Adipocyte (in vitro differentiated cells): ENCODE measurements around the gene POFUT2.

Experiments used
- DNase-seq: peaks from one replicate; pipeline ENCODE4 v3.0.0-alpha.2; 2015; ENCODE audit warnings: low read depth
- H3K27me3 ChIP-seq: replicated peaks from 2 replicates; pipeline ENCODE4 v1.7.0; 2013; ENCODE audit warnings: mild to moderate bottlenecking, low read length, moderate library complexity; ENCODE audit not compliant: control insufficient read depth, insufficient read depth
- H3K36me3 ChIP-seq: 2 replicates; pipeline ENCODE4 v1.7.0; 2013; ENCODE audit warnings: low read length, mild to moderate bottlenecking, moderate library complexity; ENCODE audit not compliant: control insufficient read depth, insufficient read depth, severe bottlenecking
- H3K4me1 ChIP-seq: 2 replicates; pipeline ENCODE4 v1.7.0; 2013; ENCODE audit warnings: mild to moderate bottlenecking, low read length, moderate library complexity; ENCODE audit not compliant: control insufficient read depth, insufficient read depth
- H3K4me3 ChIP-seq: 2 replicates; pipeline ENCODE4 v1.7.0; 2013; ENCODE audit warnings: mild to moderate bottlenecking, low read length, moderate library complexity
- H3K9ac ChIP-seq: 2 replicates; pipeline ENCODE4 v1.7.0; 2013; ENCODE audit warnings: mild to moderate bottlenecking, low read length, moderate library complexity
- H3K9me3 ChIP-seq: 2 replicates; pipeline ENCODE4 v1.7.0; 2013; ENCODE audit warnings: mild to moderate bottlenecking, low read length, moderate library complexity; ENCODE audit not compliant: control insufficient read depth

POFUT2 gene

GRCh38 chr21:45262041-45262581 lies 25.6 kb downstream of the POFUT2 start:
- Histone ChIP-seq H3K4me1 (no peaks in the 10 kb centered on the region), H3K4me3 (no peak overlapping the region), H3K9me3 (no peaks in the 10 kb centered on the region), H3K36me3 (peaks cover 38% of the 10 kb centered on the region), H3K9ac (no peak overlapping the region), H3K27me3 (peaks cover 22% of the 10 kb centered on the region)
- no peak for DNase-seq

- Histone ChIP-seq H3K4me1 (no peaks in the 10 kb centered on the region), H3K36me3 (peaks cover 27% of the 10 kb centered on the region), H3K9ac (no peak overlapping the region), H3K27me3 (peaks cover 33% of the 10 kb centered on the region), H3K9me3 (no peaks in the 10 kb centered on the region), H3K4me3 (no peak overlapping the region)
- no peak for DNase-seq
These were observed 26.6 kb downstream of the POFUT2 start for GRCh38 chr21:45261093-45261492.

- no peak overlapping the region for H3K4me3 ChIP-seq
- DNase-seq, result no peak
- H3K9ac ChIP-seq, result no peak overlapping the region
- peaks cover 19% of the 10 kb centered on the region for H3K36me3 ChIP-seq
- H3K9me3 ChIP-seq, result no peaks in the 10 kb centered on the region
- H3K27me3 ChIP-seq, result peaks cover 38% of the 10 kb centered on the region
- H3K4me1 ChIP-seq, result no peaks in the 10 kb centered on the region
These were observed 27.4 kb downstream of the POFUT2 start for GRCh38 chr21:45260191-45260825.

- H3K9me3 ChIP-seq, result no peaks in the 10 kb centered on the region
- peaks cover 11% of the 10 kb centered on the region for H3K36me3 ChIP-seq
- H3K9ac ChIP-seq, result no peak overlapping the region
- no peaks in the 10 kb centered on the region for H3K4me1 ChIP-seq
- H3K4me3 ChIP-seq, result no peak overlapping the region
- peaks cover 48% of the 10 kb centered on the region for H3K27me3 ChIP-seq
- DNase-seq, result no peak
These were observed 28.4 kb downstream of the POFUT2 start for GRCh38 chr21:45259206-45259840.

- DNase-seq, result no peak
- peaks cover under 1% of the 10 kb centered on the region for H3K4me1 ChIP-seq
These were observed 29.2 kb downstream of the POFUT2 start for GRCh38 chr21:45258466-45258865.

GRCh38 chr21:45257673-45258341 lies 29.9 kb downstream of the POFUT2 start:
- peaks cover 4% of the 10 kb centered on the region for H3K4me1 ChIP-seq
- H3K9ac ChIP-seq, result no peak overlapping the region
- no peak overlapping the region for H3K4me3 ChIP-seq
- H3K36me3 ChIP-seq, result no peaks in the 10 kb centered on the region
- H3K9me3 ChIP-seq, result no peaks in the 10 kb centered on the region
- H3K27me3 ChIP-seq, result peaks cover 57% of the 10 kb centered on the region
- no peak for DNase-seq

More at GRCh38 chr21:45258466-45258865, 29.2 kb downstream of the POFUT2 start:
- Histone ChIP-seq H3K27me3 (peaks cover 50% of the 10 kb centered on the region), H3K36me3 (peaks cover 3% of the 10 kb centered on the region), H3K9me3 (no peaks in the 10 kb centered on the region), H3K4me3 (no peak overlapping the region), H3K9ac (no peak overlapping the region)

- Histone ChIP-seq H3K36me3 (no peaks in the 10 kb centered on the region), H3K4me3 (no peak overlapping the region), H3K9ac (no peak overlapping the region), H3K4me1 (peaks cover 4% of the 10 kb centered on the region), H3K27me3 (peaks cover 59% of the 10 kb centered on the region), H3K9me3 (no peaks in the 10 kb centered on the region)
- no peak for DNase-seq
These were observed 30.6 kb downstream of the POFUT2 start for GRCh38 chr21:45256912-45257672.

- Histone ChIP-seq H3K27me3 (peaks cover 59% of the 10 kb centered on the region), H3K4me1 (peaks cover 4% of the 10 kb centered on the region), H3K9me3 (no peaks in the 10 kb centered on the region), H3K36me3 (no peaks in the 10 kb centered on the region), H3K4me3 (no peak overlapping the region), H3K9ac (no peak overlapping the region)
- no peak for DNase-seq
These were observed 31.4 kb downstream of the POFUT2 start for GRCh38 chr21:45256021-45256911.

GRCh38 chr21:45255381-45256020 lies 32.2 kb downstream of the POFUT2 start:
- H3K27me3 ChIP-seq, result peaks cover 59% of the 10 kb centered on the region
- no peaks in the 10 kb centered on the region for H3K36me3 ChIP-seq
- H3K4me3 ChIP-seq, result no peak overlapping the region
- H3K4me1 ChIP-seq, result peaks cover 4% of the 10 kb centered on the region
- H3K9me3 ChIP-seq, result peaks cover 4% of the 10 kb centered on the region
- no peak for DNase-seq
- H3K9ac ChIP-seq, result no peak overlapping the region

- H3K36me3 ChIP-seq, result no peaks in the 10 kb centered on the region
These were observed 33.2 kb downstream of the POFUT2 start for GRCh38 chr21:45254460-45254930.

More at GRCh38 chr21:45254460-45254930, 33.2 kb downstream of the POFUT2 start:
- Histone ChIP-seq H3K27me3 (peaks cover 58% of the 10 kb centered on the region), H3K4me1 (peaks cover 4% of the 10 kb centered on the region), H3K9ac (no peak overlapping the region), H3K4me3 (no peak overlapping the region), H3K9me3 (peaks cover 4% of the 10 kb centered on the region)
- no peak for DNase-seq
